Bone marrow (tissue), 2 donors: Measurements from ENCODE around the gene KCNQ2.
A peak's percentile ranks its signal among the peaks of the same experiment; 100 is the strongest.

Experiments
- DNase-seq, 2 donors: peaks; one replicate each; lab custom pipeline; 2025; lab: John Stamatoyannopoulos, UW

The KCNQ2 gene

DNA sequence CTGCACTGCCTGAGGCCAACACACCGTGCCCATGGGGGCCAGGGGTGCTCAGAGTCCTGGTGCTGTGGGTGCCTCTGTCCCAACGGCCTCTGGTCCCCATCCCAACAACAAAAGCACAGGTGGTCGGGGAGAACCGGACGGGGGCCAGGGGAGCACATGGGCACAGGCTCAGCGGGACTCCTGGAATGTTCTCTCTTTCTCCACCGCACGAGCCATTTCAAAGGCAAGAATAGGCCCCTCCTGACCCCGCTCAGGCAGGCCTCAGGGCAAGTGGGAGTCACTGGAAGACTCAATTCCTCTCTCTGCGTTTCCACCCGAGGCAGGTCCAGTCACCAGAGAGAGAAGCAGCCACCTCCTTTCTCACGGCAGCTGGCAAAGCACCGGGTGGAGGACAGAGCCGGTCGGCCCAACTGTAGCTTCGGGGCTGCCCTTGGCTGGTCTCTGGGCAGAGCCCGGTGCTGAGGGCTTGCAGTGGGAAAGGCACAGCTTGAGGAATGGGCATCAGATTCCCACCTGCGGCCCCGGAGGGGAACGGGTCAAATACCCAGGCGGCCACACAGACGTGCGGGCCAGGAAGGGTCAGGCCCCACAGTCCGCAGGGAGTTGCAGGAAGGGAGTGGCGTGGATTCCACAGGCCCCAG lies 55.2 kb downstream of the KCNQ2 start:
- DNase-seq: no peak

DNA sequence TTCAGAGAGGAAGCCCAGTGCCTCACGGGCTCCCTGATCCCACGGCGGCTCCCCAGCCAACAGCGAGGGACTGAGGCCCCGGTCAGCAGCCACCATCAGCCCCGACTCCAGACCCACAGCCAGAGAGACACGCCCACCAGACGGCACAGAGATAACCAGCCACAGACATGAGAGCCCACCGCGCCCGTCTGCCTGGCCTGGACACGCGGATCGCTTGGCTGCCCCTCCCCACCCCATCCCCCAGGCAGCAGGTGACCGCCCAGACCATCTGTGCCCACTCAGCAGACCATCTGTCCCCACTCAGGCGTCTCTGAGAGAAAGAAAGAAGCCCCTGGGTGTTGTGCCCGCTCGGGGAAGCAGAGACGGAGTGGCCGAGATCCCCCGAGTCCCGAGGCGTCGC lies 55.8 kb downstream of the KCNQ2 start:
- DNase-seq: no peak

DNA sequence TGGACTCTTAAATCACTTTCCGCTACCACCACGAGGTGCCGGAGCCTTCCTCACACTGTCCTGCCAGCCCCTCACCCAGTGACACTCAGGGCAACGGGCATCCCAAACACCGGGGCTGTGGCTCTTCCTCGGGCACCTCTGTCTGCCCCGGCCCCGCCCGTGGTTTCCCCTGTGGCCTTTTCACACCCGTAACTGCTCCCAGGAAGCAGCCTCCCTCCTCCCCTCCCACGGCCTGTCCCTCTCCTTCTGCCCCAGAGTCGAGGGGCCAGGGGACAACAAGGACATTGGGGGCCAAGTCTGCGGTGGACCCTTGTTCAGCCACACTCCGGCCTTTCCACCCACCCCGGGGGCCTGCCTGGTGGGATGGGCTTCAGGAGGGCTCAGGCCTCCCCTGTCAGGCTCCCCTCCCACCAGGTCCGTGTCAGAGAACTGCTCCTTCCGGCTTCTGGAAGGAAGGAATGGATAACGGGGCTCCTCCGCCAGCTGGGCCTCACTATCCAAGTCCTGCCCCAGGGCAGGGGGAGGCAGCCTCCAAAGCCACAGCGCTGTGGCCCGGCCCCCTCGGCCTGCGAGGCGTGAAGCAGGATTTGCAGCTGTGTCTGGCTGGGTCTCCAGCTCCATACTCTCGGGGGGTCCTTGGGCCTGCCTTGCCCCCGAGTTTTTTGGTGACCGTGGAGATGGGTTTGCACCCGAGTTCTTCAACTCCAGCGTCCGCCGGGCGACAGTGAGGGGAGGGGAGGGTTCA lies 56.6 kb downstream of the KCNQ2 start:
- DNase-seq: no peak

DNA sequence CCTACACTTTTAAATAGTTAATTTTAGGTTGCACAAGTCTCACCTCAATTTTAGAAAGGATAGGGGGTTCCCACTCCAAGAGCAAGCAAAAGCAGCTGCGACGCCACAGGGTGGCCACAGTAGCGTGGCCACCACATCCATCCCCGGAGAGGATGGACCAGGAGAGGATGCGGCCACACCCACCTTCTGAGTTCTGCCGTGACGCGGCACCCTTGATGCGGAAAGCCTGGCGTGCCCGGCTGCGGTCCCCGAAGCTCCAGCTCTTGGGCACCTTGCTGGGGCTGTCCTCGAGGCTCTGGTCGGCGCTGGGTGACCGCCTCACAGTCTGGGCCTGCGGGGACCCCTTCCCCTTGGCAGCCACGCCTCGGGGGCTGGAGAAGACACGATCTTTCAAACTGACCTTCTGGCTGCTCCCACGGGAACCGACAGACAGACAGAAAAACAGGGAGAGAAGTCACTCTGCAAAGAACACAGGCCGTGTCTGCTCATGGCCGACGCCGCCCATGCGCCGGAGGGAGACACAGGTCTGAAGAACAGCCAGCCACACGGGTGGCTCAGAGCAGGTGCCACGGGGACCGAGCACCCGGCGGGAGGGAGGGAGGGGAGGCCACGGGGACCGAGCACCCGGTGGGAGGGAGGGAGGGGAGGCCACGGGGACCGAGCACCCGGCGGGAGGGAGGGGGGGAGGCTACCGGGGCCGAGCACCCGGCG lies 57.6 kb downstream of the KCNQ2 start:
- DNase-seq: no peak

DNA sequence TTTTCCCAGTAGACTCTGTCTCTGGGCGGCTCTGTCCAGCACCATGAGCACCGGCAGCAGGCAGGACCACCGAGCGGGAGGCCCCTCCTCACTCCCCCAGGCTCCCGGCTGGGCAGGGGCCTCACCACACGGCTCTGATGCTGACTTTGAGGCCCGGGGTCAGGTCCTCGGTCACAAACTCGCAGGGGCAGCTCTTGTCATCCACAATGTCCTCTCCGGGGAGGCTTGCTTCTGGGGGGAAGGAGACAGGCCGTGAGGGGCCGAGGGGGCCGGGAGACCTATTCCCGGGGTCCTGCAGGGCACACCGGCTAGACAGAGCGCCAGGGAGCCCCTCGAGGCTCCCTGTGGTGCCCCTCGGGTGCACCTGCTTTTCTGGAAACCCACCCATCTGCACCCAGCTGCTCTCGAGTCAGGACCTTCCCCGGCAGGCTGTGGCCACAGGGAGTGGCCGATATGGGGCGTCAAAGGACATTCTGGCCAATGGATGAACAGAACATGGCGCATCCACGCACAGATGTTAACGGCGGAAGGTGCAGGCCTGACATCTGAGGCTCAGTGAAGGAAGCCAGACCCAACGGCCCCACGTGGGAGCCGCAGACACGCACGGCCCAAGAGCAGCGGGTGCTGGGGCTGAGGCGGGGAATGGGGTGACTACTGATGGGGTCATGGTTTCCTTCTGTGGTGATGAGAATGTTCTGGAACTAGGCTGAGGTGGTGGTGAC lies 58.3 kb downstream of the KCNQ2 start:
- DNase-seq: no peak

- DNase-seq: no peak
Observed at GRCh38 chr20:63413323-63413722, 59.1 kb downstream of the KCNQ2 start.

DNA sequence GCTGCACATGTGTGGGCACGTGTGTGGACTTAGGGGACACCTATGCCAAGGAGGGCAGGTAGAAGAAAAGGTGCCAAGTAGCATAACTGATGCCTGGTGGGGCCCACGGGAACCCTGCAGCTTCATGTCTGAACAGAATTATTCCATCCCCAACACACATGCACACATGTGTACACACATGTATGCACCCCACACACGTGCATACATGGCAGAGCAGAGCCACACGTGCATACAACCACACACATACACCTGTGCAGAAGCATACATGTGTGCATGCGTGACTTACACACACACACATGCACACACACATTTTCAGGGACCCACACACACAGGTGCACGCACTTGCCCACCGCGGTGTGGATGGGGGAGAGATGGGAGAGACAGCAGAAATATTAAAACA lies 59.6 kb downstream of the KCNQ2 start:
- no peak for DNase-seq

DNA sequence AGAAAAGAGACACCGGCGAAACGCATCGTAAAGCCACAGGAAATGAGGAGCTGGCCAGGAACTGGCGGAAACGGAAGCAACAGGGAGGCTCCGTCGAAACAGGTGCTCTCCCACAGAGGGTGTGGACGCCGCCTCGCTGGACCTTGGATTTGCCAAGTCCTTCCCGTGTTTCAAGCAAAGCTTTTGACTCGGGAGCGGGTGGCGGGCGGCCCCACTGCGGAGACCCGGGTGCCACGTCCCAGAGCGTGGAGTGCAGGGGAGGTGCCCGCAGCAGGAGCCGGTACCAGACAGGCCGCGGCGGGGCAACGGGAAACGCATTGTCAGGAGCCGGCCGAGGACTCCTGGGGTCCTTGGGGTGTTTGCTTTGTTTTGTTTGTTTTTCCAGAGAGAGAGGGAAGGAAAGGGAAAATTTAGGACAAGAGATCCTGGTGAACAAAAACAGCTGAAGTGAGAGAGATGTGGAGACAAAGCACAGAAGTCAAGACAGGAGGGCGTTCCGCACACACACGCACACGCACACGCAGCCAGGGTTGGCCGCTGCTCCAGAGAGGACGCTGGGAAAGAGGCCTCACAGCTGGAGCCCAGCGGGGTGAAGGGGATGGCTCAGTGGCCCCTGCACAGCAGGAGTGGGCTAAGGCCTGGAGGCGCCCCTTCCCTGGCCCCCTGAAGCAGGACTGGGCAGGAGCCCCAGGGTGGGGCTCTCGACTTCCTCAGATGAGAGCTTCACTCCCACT lies 60.4 kb downstream of the KCNQ2 start:
- DNase-seq: no peak

DNA sequence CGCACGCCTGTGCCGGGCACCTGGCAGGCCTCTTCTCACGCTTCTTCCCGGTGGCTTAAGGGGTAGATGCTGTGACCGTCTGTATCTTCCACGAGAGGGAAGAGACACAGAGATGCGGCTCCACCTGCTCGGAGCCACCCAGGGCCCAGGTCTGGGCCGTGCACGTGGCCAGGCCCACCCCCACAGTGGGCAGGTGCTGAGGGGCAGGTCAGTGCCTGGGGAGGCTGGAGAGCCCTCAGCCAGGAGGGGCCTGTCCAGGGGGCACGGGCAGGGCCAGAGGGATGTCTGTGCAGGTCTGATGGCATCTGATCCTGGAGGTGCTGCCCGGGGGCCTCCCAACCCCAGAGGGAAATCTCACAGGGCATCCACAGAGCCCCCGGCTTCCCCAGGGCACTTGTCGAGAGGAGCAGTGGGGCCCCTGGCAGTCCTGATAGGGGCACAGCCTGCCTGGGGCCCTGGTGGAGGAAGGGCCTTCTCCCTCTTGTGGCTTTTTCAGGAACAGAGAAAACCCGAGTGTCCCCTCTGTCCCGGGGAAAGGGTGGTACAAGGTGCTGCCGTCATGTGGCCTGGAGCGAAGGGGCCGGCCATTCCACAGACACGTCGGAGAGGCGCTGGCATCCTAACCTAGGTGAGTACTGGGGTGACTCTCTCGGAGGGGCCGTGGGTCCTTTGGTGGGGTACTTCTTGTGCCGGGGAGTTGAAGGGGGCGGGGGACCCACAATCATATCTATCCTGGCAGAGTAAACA lies 61.1 kb downstream of the KCNQ2 start:
- no peak for DNase-seq

- no peak for DNase-seq
Observed at GRCh38 chr20:63409834-63410435, 62.5 kb downstream of the KCNQ2 start.

GRCh38 chr20:63409066-63409833 lies 63.2 kb downstream of the KCNQ2 start:
- peak in 1 of 2 donors; percentile 0 for DNase-seq

GRCh38 chr20:63408684-63409046 lies 63.8 kb downstream of the KCNQ2 start:
- DNase-seq: no peak

- no peak for DNase-seq
Observed at GRCh38 chr20:63407928-63408683, 64.3 kb downstream of the KCNQ2 start.

- no peak for DNase-seq
Observed at GRCh38 chr20:63406617-63407245, 65.7 kb downstream of the KCNQ2 start.

DNA sequence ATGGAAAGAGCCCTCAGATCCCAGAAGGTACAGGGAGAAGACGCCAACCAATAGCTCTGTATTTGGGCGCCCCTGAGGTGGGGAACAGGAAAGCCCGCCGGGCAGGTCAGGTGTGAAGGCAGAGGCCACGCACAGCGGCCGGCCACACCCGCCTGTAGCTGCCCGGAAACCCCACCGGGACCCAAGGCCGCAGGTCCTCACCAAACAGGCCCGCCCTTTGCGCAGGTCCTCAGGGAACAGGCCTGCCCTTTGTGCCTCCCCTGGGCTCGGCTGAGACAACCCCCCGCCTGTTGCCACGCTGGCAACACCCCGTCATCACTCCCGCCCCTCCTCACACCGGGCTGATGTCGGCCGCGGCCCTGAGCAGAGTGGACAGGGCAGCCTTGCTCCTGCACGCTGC lies 66.4 kb downstream of the KCNQ2 start:
- no peak for DNase-seq

DNA sequence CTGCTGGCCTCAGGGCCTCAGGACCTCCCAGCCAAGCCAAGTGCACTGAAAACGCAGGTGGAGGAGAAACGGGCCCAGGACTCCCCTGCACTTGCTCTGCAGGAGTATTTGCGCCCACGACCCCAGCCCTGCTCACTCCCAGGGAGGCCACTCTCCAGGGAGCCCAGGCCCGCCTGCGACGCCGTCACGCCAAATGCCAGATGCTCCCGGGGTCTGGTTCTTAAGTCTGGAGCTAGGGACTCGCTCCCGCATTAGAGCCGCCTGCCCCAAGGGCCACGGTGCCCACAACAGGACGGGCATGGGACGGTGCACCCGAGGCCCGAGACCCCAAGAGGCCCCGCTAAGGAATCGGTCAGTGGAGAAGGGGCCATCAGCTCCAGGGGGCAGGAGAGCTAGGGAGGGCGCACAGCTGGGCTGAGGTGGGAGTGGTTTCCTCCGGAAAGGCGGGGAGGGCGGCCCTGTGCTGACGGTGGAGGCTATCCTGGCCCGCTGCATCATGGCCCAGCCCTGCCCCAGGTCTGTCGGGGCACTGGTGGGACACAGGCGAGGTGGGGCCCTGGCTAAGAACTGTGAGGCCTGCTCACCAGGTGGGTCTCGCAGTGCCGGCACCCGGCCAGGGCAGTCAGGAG lies 67.2 kb downstream of the KCNQ2 start:
- DNase-seq: no peak

DNA sequence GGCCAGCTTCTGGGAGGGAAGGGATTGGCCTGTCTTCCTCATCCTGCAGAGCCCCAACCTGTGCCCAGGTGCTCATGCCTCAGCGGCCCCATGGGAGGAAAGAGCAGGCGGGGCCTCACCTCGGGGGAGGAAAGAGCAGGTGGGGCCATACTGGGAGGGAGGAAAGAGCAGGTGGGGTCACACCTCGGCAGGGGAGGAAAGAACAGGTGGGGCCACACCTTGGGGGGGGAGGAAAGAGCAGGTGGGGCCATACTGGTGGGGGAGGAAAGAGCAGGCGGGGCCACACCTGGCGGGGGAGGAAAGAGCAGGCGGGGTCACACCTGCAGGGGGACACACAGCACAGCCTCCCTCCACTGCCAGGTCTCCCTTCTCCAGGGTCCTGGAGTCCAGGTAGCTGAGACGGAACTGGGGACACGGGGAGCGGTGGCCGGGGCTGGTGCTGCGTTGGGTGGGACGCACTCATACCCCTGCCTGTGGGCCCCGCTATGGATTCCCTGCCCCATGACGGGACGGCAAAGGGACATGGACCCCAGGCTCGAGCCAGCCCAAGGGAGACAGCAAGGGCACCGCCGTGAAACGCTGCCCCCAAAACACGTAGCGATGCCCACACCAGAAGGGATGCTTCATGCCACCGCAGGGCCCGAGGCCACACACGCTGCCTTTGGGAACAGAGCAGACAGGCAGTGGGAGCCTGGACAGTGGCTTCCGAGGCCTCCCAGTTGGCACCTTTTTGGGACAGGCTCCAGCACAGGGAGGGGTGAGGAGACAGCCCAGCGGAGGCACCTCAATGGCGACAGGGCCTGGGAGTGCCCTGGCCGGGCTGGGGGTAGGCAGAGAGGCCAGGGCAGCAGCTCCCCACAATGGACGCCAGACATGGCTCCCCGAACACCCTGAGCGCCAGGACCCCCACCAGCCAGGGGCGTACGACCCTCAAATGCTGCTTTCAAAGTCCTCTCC lies 68.0 kb downstream of the KCNQ2 start:
- DNase-seq: no peak
